Measurements from ENCODE around the gene SLC8A3. TPM values are rescaled to one million over a fixed set of nuclear protein-coding genes. Genes with fewer than 3 reads are reported as not detected.

SLC8A3 gene
- total RNA-seq, 2 donors from 2014 or later = 0.09 TPM; not detected in 1

DNA sequence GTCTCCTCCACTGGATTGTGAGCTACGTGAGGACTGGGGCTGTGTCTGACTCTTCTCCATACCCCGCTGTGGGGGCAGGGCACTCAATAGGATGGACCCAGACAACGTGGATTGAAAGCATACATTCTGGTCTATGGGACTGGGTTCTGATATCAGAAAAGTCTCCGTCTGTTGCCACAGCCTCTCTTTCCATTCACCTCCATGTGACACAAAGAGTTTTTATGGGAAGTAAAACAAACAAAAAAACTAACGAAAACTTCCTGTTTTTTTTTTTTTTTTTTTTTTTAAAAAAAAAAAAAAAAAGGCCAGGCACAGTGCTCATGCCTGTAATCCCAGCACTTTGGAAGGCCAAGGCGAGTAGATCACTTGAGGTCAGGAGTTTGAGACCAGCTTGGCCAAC, 44.7 kb downstream of the SLC8A3 start:
- H3K9me3 Mint-ChIP-seq = no peaks in the 10 kb centered on the region
- no peaks in the 10 kb centered on the region for H3K36me3 Mint-ChIP-seq (ENCODE audit: low read depth)
- no peak overlapping the region for H3K27ac Mint-ChIP-seq
- no peak overlapping the region for H3K4me3 Mint-ChIP-seq
- no peaks in the 10 kb centered on the region for H3K27me3 ChIP-seq (ENCODE audit: control insufficient read depth, insufficient read depth, low read length, poor library complexity, severe bottlenecking)
- H3K36me3 ChIP-seq (ENCODE audit: control insufficient read depth, insufficient read depth, low read length) = no peaks in the 10 kb centered on the region
- WGBS, 2 experiments (ENCODE audit: insufficient coverage in 1 of 2, insufficient read length in 1 of 2) = 61 to 86% methylated on average over 3 to 6 of the region's 6 CpGs
- H3K4me1 Mint-ChIP-seq = peaks cover 40% of the 10 kb centered on the region
- DNase-seq = no peak
- H3K27ac ChIP-seq (ENCODE audit: low read depth, low read length) = no peak overlapping the region
- H3K4me1 ChIP-seq (ENCODE audit: control insufficient read depth, insufficient read depth, low read length) = peaks cover 25% of the 10 kb centered on the region
- H3K9me3 ChIP-seq (ENCODE audit: control insufficient read depth, low read length) = no peaks in the 10 kb centered on the region
- no peak overlapping the region for H3K4me3 ChIP-seq (ENCODE audit: low read length)
- TF ChIP-seq, protein P1, sequence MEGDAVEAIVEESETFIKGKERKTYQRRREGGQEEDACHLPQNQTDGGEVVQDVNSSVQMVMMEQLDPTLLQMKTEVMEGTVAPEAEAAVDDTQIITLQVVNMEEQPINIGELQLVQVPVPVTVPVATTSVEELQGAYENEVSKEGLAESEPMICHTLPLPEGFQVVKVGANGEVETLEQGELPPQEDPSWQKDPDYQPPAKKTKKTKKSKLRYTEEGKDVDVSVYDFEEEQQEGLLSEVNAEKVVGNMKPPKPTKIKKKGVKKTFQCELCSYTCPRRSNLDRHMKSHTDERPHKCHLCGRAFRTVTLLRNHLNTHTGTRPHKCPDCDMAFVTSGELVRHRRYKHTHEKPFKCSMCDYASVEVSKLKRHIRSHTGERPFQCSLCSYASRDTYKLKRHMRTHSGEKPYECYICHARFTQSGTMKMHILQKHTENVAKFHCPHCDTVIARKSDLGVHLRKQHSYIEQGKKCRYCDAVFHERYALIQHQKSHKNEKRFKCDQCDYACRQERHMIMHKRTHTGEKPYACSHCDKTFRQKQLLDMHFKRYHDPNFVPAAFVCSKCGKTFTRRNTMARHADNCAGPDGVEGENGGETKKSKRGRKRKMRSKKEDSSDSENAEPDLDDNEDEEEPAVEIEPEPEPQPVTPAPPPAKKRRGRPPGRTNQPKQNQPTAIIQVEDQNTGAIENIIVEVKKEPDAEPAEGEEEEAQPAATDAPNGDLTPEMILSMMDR (conservative IDR thresholded peaks at IDR 0.05) = no peak
- H3K27me3 Mint-ChIP-seq (ENCODE audit: insufficient read depth) = peaks cover 6% of the 10 kb centered on the region
- no peak overlapping the region for H3K9ac ChIP-seq (ENCODE audit: extremely low read depth, low read length, poor library complexity, severe bottlenecking)

DNA sequence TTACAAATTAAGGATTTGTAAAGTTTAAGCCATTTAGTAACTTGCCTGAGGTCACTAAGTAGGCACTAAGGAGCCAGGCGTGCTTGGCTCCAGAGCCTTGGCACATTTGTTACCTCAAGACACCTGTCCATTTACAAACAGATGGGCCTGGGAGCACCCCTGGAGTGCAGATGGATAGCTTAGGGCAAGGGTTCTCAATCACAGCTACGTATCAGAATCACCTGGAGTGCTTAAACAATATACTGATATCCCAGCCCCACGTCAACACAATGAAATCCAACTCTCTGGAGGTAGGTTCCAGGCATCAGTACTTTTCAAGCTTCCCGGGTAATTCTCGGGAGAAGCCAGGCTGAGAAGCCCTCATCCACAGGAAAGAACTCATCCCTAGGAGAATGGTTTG, 45.4 kb downstream of the SLC8A3 start:
- TF ChIP-seq, protein P1 (conservative IDR thresholded peaks at IDR 0.05) = no peak
- Histone ChIP-seq H3K4me3 (ENCODE audit: low read length) (no peak overlapping the region), H3K27me3 (ENCODE audit: control insufficient read depth, insufficient read depth, low read length, poor library complexity, severe bottlenecking) (no peaks in the 10 kb centered on the region), H3K9ac (ENCODE audit: extremely low read depth, low read length, poor library complexity, severe bottlenecking) (no peak overlapping the region), H3K36me3 (ENCODE audit: control insufficient read depth, insufficient read depth, low read length) (no peaks in the 10 kb centered on the region), H3K4me1 (ENCODE audit: control insufficient read depth, insufficient read depth, low read length) (peaks cover 21% of the 10 kb centered on the region), H3K9me3 (ENCODE audit: control insufficient read depth, low read length) (no peaks in the 10 kb centered on the region), H3K27ac (ENCODE audit: low read depth, low read length) (no peak overlapping the region)
- Mint-ChIP-seq H3K4me3 (no peak overlapping the region), H3K27ac (no peak overlapping the region), H3K36me3 (ENCODE audit: low read depth) (no peaks in the 10 kb centered on the region), H3K27me3 (ENCODE audit: insufficient read depth) (peaks cover 13% of the 10 kb centered on the region), H3K9me3 (no peaks in the 10 kb centered on the region), H3K4me1 (peaks cover 35% of the 10 kb centered on the region)
- whole genome bisulfite sequencing, 2 experiments (ENCODE audit: insufficient coverage in 1 of 2, insufficient read length in 1 of 2) = 61 to 79% methylated on average over 5 of the region's 5 CpGs
- DNase-seq = peak; percentile 72

DNA sequence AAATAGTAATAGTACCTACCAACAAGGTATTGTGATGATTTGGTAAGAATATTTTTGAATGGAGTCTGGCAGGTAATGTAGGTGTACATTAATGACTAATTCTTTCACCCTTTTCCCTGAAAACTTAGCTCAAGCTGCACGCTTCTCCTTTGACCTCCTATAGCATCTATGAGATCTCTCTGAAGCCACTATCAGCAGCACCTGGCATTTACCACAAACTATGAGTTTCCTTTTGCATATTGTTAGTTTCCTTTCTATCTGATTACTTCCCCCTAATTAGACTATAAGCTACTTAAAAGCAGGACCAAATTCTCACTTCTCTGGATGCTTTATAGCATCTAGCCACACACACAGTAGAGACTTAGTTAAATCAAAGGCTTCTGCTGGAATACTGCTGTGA, 48.1 kb downstream of the SLC8A3 start:
- H3K4me1 ChIP-seq (ENCODE audit: control insufficient read depth, insufficient read depth, low read length) = peaks cover 7% of the 10 kb centered on the region
- H3K4me3 Mint-ChIP-seq = no peak overlapping the region
- H3K27me3 ChIP-seq (ENCODE audit: control insufficient read depth, insufficient read depth, low read length, poor library complexity, severe bottlenecking) = no peaks in the 10 kb centered on the region
- no peaks in the 10 kb centered on the region for H3K9me3 ChIP-seq (ENCODE audit: control insufficient read depth, low read length)
- H3K4me1 Mint-ChIP-seq = peaks cover 21% of the 10 kb centered on the region
- no peak overlapping the region for H3K9ac ChIP-seq (ENCODE audit: extremely low read depth, low read length, poor library complexity, severe bottlenecking)
- DNase-seq = no peak
- TF ChIP-seq, protein P1 (conservative IDR thresholded peaks at IDR 0.05) = no peak
- WGBS, 2 experiments (ENCODE audit: insufficient coverage in 1 of 2, insufficient read length in 1 of 2) = 93 to 97% methylated on average over 1 of the region's 1 CpG
- H3K27me3 Mint-ChIP-seq (ENCODE audit: insufficient read depth) = peaks cover 13% of the 10 kb centered on the region
- no peak overlapping the region for H3K27ac Mint-ChIP-seq
- no peaks in the 10 kb centered on the region for H3K36me3 ChIP-seq (ENCODE audit: control insufficient read depth, insufficient read depth, low read length)
- no peak overlapping the region for H3K27ac ChIP-seq (ENCODE audit: low read depth, low read length)
- no peaks in the 10 kb centered on the region for H3K9me3 Mint-ChIP-seq
- H3K36me3 Mint-ChIP-seq (ENCODE audit: low read depth) = no peaks in the 10 kb centered on the region
- no peak overlapping the region for H3K4me3 ChIP-seq (ENCODE audit: low read length)

Data from endodermal cell (in vitro differentiated cells).